ENCODE measurements around the gene TMEM217.

The TMEM217 gene

DNA sequence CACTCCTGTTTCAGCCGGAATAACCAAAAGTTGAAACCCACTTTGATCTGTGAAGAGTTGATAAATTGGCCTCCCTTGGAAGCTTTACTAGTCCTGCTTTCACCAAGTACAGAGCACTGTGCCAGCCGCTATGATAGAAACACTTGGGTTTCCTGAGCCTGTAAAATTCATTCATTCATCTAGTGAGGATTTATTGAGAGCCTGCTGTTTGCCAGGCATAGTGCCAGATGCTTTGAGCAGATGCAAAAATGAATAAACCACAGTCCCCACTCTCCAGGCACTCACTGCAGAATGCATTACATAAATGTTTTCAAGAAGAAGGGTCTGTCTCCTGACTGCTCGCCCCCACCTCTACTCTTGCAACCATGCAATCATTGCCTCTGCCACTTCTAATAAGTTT lies 25.3 kb upstream of the TMEM217 start:
- no peak for TF ChIP-seq POLR2AphosphoS5 (IDR thresholded peaks at IDR 0.05; ENCODE audit: low read depth, low read length)
- TF ChIP-seq, protein P1, sequence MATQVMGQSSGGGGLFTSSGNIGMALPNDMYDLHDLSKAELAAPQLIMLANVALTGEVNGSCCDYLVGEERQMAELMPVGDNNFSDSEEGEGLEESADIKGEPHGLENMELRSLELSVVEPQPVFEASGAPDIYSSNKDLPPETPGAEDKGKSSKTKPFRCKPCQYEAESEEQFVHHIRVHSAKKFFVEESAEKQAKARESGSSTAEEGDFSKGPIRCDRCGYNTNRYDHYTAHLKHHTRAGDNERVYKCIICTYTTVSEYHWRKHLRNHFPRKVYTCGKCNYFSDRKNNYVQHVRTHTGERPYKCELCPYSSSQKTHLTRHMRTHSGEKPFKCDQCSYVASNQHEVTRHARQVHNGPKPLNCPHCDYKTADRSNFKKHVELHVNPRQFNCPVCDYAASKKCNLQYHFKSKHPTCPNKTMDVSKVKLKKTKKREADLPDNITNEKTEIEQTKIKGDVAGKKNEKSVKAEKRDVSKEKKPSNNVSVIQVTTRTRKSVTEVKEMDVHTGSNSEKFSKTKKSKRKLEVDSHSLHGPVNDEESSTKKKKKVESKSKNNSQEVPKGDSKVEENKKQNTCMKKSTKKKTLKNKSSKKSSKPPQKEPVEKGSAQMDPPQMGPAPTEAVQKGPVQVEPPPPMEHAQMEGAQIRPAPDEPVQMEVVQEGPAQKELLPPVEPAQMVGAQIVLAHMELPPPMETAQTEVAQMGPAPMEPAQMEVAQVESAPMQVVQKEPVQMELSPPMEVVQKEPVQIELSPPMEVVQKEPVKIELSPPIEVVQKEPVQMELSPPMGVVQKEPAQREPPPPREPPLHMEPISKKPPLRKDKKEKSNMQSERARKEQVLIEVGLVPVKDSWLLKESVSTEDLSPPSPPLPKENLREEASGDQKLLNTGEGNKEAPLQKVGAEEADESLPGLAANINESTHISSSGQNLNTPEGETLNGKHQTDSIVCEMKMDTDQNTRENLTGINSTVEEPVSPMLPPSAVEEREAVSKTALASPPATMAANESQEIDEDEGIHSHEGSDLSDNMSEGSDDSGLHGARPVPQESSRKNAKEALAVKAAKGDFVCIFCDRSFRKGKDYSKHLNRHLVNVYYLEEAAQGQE (IDR thresholded peaks at IDR 0.05; ENCODE audit: insufficient read depth in 1 of 2, low read depth in 2 of 2, low read length in 2 of 2) = no peak
- TF ChIP-seq SIN3A (IDR thresholded peaks at IDR 0.05; ENCODE audit: borderline replicate concordance, insufficient read depth, low read length) = no peak
- TF ChIP-seq TAF1 (IDR thresholded peaks at IDR 0.05; ENCODE audit: borderline replicate concordance, insufficient read depth, low read length) = no peak
- TF ChIP-seq FOXP2 (optimal IDR thresholded peaks at IDR 0.05; ENCODE audit: borderline replicate concordance, extremely low read depth, extremely low read length, insufficient read depth) = no peak

- no peak for TF ChIP-seq POLR2AphosphoS5 (IDR thresholded peaks at IDR 0.05; ENCODE audit: low read depth, low read length)
- no peak for TF ChIP-seq SIN3A (IDR thresholded peaks at IDR 0.05; ENCODE audit: borderline replicate concordance, insufficient read depth, low read length)
- TF ChIP-seq TAF1 (IDR thresholded peaks at IDR 0.05; ENCODE audit: borderline replicate concordance, insufficient read depth, low read length) = no peak
- TF ChIP-seq, protein P1 (IDR thresholded peaks at IDR 0.05; ENCODE audit: insufficient read depth in 1 of 2, low read depth in 2 of 2, low read length in 2 of 2) = no peak
- TF ChIP-seq FOXP2 (optimal IDR thresholded peaks at IDR 0.05; ENCODE audit: borderline replicate concordance, extremely low read depth, extremely low read length, insufficient read depth) = no peak
Observed at GRCh38 chr6:37282371-37282770, 24.4 kb upstream of the TMEM217 start.

GRCh38 chr6:37280162-37280887 lies 22.4 kb upstream of the TMEM217 start:
- TF ChIP-seq SIN3A (IDR thresholded peaks at IDR 0.05; ENCODE audit: borderline replicate concordance, insufficient read depth, low read length) (no peak), TAF1 (IDR thresholded peaks at IDR 0.05; ENCODE audit: borderline replicate concordance, insufficient read depth, low read length) (no peak), FOXP2 (optimal IDR thresholded peaks at IDR 0.05; ENCODE audit: borderline replicate concordance, extremely low read depth, extremely low read length, insufficient read depth) (no peak), POLR2AphosphoS5 (IDR thresholded peaks at IDR 0.05; ENCODE audit: low read depth, low read length) (no peak)
- TF ChIP-seq, protein P1 (IDR thresholded peaks at IDR 0.05; ENCODE audit: insufficient read depth in 1 of 2, low read depth in 2 of 2, low read length in 2 of 2) = no peak

DNA sequence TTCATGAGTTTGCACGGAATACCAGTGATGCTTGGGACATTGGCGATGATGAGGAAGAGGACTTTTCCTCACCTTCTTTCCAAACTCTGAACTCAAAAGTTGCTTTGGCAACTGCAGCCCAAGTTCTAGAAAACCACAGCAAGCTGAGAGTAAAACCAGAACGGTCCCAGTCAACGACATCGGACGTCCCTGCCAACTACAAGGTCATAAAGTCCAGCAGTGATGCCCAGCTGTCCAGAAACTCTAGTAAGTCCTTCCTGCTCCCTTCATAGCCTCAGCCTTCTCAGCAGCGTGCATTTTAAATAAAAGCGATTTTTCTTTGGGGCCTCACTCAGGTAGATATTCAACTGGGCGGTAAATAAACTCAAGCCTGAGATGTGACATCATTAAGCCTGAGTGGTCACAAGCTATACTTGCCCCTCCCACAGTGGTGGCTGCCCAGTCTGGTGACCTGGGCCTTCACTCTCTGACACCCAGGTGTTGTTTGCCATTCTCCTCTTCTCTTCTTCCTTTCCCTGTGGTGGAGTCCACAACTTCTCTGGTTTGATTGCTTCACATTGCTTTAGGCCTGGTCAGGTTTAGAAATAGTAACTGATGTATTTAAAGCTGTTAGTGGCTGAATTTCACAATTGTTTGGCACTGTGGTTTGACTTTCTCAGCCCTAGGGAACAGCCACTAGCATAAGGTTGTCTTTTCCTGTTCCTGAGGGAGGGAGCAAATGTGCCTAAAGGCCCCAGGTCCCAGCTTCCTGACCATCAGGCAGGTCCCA lies 21.6 kb upstream of the TMEM217 start:
- TF ChIP-seq, protein P1 (IDR thresholded peaks at IDR 0.05; ENCODE audit: insufficient read depth in 1 of 2, low read depth in 2 of 2, low read length in 2 of 2) = no peak
- TF ChIP-seq POLR2AphosphoS5 (IDR thresholded peaks at IDR 0.05; ENCODE audit: low read depth, low read length) = no peak
- no peak for TF ChIP-seq TAF1 (IDR thresholded peaks at IDR 0.05; ENCODE audit: borderline replicate concordance, insufficient read depth, low read length)
- no peak for TF ChIP-seq FOXP2 (optimal IDR thresholded peaks at IDR 0.05; ENCODE audit: borderline replicate concordance, extremely low read depth, extremely low read length, insufficient read depth)
- no peak for TF ChIP-seq SIN3A (IDR thresholded peaks at IDR 0.05; ENCODE audit: borderline replicate concordance, insufficient read depth, low read length)
